GM19035 (cell line): ENCODE data around the gene HS3ST6.
"Not testable (repeated sequence)": the region's sequence is repeated elsewhere in the genome, so short reads cannot be mapped to it uniquely, and the experiment has no call there.

Source experiments
- ATAC-seq: cut with Tn5 transposase; IDR thresholded peaks from one replicate; pipeline ENCODE4 v1.9.1; 2021; ENCODE audit not compliant: unreplicated experiment

Gene HS3ST6

DNA sequence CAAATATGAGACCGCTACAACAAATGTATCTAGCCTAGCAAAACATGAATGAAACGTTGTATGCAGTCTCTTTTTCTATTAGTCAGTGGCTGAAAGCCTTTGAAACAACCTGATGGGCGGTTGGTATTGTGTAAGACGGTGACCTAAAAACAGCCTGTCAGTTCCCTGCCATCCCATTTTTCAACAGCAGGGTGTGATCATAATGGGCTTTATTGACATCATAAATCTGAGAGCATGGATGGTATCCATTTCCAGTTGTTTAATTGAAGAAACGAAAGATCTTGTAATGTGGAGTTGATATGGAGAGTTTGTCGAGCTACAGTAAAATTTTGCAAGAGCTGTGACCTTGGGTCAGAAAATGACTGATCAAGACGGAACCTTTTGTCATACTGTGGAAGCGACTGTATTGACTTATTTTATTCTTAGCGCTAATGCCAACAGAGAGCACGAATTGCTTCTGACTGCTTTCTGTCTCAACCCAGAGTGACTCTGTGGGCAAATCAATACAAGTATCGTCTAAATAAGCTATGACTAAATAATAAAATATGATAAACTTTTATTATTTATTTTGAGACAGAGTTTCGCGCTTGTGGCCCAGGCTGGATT lies 34.0 kb downstream of the HS3ST6 start:
- no peak for ATAC-seq

DNA sequence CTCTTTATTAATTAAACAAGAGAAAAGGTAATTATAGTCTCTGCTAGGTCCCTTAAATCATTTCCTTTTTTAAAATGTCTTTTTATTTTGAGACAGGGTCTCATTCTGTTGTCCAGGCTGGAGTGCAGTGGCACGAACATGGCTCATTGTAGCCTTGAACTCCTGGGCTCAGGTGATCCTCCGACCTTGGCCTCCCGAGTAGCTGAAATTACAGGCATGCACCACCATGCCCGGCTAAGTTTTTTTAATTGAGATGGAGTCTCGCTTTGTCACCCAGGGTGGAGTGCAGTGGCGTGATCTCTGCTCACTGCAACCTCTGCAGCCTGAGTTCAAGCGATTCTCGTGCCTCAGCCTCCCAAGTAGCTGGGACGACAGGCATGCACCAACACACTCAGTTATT lies 37.0 kb downstream of the HS3ST6 start:
- not testable (repeated sequence) for ATAC-seq

DNA sequence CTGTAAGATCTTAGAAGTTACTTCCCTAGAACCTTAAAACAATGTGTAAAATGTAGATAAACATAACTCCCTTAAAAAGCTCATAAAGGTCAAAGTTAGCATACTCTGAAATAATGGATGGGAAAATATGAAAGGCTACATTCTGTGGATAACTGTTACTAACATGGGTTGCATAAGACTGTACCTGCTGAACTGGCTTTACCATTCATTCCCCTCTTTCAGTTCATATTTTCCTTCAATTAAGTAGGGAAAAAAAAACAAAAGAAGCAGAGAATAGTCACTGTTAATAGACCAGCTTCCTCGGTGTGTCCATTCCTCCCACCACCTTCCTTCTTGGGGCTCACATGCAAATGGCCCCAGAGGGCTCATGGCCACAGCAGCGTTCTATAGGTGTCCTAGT lies 38.7 kb downstream of the HS3ST6 start:
- ATAC-seq, result no peak

DNA sequence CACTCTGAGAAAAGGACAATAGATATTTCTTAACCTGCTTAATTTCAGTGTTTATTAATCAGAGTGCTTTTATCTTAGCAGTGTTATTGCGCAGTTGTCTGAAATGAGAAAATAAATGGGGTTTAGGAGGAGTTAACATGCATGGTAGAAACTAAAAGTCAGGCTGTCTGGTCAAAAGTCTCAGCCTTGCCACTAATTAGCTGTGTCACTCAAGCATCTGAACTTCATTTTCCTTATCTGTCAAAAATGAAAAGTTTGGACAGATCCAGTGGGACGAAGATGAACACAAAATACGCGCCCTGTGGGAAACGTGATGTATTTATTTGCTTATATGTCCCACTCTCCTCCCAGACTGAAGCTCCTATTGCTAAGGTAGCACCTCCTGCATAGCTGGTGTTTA lies 40.0 kb downstream of the HS3ST6 start:
- ATAC-seq, result no peak

DNA sequence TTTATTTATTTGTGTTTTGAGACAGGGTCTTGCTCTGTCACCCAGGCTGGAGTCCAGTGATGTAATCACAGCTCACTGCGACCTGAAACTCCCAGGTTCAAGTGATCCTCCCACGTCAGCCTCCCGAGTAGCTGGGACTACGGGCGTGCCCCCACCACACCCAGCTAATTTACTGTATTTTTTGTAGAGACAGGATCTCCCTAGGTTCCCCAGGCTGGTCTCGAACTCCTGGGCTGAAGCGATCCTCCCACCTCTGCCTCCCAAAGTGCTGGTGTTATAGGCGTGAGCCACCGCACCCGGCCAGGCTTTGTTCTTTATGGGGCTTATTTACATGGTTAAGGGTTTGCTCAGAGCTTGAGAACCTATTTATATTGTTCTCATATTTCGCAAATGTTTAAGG lies 40.4 kb downstream of the HS3ST6 start:
- ATAC-seq, result no peak

DNA sequence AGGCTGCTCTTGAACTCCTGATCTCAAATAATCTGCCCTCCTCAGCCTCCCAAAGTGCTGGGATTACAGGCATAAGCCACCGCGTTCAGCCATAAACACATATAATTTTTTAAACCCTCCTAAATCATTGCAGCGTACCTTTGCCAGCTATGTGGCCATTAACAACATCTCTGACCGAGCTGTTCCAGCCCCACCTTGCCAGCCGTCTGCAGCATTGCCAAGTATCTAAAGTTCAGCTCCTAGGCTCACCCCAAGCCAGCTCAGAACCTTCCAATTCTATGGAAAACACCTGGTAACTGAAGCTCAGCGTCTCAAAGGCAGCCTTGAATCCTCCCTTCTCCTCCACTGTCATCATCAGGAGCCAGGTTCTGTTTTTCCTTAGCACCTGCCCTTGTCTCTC lies 41.1 kb downstream of the HS3ST6 start:
- no peak for ATAC-seq

DNA sequence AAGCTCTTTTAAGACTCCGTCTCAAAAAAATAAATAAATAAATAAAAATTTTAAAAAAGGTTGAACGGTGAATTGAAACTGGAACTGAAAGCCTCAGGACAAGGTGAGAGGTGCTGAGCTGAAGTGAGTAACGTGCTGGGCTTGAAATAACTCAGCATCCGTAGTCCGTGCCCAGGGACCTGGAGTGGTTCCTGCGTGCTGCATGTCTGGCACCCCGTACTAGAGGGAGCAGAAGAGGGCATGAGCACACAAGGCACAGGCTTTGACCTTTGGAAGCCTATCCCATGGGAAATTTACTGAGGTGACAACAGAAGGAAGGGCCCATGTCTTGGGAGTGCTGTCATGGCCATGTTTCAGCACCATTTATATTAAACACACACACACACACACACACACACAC lies 41.7 kb downstream of the HS3ST6 start:
- no peak for ATAC-seq

DNA sequence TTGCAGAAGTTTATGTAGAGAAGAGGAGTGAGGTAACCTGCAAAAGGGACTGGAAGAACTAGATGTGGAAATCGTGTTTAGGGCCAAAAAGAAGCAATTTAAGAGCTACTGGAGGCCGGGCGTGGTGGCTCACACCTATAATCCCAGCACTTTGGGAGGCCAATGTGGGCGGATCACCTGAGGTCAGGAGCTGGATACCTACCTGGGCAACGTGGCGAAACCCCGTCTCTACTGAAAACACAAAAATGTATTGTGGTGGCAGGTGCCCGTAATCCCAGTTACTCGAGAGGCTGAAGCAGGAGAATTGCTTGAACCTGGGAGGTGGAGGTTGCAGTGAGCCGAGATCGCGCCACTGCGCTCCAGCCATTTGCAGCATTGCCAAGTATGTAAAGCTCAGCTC lies 42.1 kb downstream of the HS3ST6 start:
- ATAC-seq, result not testable (repeated sequence)

DNA sequence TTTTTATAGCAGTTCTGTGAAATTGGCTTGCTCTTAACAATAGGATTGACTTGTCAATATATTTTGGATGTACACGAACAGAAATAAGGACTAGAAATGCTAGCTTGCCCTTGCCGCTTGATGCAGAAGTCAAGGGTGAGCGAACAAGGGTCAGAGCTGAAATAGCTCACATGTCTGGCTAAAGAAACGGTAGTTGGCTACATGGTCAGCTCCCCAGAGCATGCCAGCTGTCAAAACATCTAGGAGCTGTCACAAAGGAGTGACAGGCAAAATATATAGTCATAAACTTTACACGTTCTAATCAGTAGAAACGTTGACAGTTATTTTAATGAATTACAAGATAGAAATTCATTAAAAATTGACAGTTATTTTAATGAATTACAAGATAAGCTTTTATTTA lies 43.4 kb downstream of the HS3ST6 start:
- ATAC-seq, result no peak

DNA sequence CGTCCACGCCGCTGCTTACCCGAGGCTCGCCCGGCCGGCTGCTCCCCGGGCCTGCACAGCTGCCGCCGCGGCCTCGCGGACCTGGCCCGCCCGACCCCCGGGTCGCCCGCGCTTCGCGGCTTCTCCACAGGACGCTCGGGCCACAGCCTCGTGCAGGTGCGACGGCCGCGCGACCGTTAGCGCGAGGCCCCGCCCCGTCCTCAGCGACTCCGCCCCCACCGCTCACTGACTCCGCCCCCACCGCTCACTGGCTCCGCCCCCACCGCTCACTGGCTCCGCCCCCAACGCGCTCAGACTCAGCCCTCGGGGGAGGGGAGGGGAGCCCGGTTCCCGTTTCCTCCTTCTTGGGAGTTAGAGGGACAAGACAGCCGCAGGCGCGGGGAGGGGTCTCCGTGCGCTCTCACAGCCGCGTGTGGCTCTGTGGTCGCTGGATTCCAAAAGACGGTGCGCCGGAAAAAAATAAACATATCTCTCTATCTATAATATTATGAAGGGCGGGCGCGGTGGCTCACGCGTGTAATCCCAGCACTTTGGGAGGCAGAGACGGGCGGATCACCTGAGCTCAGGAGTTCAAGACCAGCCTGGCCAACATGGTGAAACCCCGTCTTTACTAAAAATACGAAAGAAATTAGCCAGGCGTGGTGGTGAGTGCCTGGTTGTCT lies 46.1 kb downstream of the HS3ST6 start, which contains the start of gene MEIOB:
MEIOB (minus strand) TSS at position 191 of the 662 bp plus-strand sequence. CDS start 3,989 bp downstream, outside the sequence.
- ATAC-seq, result no peak

DNA sequence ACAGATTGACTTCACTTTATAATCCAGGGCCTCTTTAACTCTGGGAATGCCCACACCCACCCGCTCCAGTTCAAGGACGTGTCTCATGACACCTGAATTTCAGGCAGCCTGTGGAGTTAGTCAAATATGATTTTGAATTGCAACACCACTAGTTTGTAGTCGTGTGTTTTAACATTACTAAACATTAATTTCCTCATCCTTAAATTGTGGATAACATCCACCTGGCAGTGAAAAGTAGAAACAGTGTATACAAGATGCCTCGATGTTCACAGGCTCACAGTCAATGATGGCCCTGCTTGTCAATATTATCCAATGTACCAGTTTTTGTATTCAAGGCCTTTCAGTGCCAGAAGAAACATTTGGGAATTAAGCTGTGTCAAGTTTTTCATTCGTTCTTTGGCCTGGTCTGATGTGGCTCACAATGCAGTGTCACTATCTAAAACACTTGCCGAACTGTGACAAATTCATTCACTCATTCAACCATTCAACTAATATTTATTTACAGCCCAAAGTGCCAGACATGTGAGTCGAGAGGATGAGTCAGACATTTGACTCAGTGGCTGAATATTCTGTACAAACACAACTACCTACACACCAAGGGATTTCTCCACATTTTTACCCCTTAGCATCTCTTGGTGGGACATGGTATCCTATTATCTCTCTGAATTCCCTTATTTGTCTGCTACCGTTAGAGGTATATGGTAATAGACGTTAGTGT lies 47.7 kb downstream of the HS3ST6 start:
- ATAC-seq, result no peak

DNA sequence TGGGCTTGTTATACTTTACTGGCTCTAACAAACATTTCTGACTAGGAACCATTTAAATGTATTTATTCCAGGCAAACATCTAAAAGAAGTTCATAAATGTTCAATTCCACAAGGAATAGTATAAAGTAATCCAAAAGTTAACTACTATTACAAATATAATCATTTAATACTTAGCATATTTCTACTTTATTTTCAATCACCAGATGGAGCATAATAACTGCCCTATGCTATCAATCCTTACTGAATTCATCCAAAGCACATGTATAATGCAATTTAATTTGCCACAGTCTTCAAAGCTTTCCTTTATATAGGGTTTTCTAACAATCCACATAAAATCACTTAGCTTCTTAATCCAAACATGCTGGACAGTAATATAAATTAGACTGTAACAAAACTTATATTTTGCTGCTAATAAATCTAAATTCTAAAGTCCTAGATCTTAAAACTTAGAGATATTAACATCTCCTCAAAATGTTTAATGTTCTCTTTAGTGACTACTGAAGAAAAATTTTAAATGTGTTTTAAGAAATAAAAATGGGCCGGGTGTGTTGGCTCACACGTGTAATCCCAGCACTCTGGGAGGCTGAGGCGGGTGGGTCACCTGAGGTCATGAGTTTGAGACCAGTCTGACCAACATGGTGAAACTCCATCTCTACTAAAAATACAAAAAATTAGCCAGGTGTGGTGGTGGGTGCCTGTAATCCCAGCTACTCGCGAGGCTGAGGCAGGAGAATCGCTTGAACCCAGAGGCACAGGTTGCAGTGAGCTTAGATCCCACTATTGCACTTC lies 52.1 kb downstream of the HS3ST6 start:
- ATAC-seq, result no peak

DNA sequence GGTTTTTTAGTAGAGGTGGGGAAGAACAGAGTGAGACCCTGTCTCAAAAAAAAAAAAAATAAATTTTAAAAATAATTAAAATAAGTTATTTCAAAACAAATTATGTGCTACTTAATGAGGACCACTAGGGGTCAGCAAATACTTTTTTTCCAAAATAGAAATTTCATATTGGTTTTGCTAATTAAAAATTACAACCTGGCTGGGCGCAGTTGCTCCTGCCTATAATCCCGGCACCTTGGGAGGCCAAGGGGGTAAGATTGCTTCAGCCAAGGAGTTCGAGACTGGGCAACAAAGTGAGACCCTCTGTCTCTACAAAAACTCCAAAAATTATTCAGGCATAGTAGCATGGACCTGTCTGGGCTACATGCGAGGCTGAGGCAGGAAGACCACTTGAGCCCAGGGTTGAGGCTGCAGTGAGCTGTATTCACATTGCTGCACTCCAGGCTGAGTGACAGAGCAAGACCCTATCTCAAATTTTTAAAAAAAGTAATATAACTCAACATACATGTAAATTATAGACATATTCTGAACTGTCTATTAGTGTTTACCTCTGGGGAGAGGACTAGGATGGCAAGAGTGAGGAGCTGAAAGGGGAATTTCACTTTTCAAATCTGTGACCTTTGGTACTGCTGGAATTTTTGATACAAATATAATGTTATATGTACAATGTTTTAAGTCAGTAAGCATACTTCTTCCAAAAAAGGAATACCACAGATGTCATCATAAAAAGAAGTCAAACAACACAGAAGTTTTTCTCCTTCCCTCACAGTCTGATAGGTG lies 54.3 kb downstream of the HS3ST6 start:
- ATAC-seq, result no peak

DNA sequence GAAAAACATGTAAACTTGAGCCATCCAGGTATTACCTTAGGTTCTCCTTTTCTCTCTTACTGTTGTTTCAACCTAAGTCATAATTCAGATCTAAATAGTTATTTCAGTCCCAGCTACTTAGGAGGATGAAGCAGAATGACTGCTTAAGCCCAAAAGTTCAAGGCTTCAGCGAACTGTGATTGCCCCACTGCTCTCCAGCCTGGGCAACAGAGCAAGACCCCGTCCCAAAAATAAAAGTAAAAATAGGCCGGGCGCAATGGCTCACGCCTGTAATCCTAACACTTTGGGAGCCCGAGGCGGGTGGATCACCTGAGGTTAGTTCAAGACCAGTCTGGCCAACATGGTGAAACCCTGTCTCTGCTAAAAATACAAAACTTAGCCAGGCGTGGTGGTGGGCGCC lies 55.8 kb downstream of the HS3ST6 start:
- ATAC-seq, result no peak

DNA sequence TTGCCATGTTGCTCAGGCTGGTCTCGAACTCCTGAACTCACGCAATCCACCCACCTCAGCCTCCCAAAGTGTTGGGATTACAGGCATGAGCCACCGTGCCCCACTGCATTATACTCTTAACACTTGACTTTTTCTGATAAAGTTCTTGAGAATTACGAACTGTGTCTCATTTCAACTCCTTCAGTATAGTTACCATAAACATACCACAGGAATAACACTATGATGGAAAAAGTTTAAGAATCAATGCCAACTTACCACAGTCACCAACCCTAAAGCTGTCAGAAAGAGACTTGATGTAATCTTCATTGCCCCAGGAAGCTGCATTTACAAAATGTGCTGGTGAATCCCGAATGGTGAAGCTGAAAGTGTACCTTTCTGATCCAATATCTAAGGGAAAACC lies 56.5 kb downstream of the HS3ST6 start:
- ATAC-seq, result no peak
